Activated CD4-positive, alpha-beta T cell treated with anti-CD3 and anti-CD28 coated beads, Interleukin-2, Interleukin-6, amounts not matched to agents 100 ng/mL and 50 ng/mL, durations not matched to agents 16 hours and 8 hours (primary cell): ENCODE data around the gene ANKH.

Experiments used
- DNase-seq: peaks from one replicate; pipeline ENCODE4 v3.0.0-alpha.2; 2020

The ANKH gene

GRCh38 chr5:14659821-14660607 is 211.6 kb downstream of the ANKH start:
- DNase-seq = no peak

- DNase-seq = no peak
Observed at GRCh38 chr5:14656898-14657297, 214.7 kb downstream of the ANKH start.

GRCh38 chr5:14655146-14655741 is 216.3 kb downstream of the ANKH start:
- no peak for DNase-seq
